GM23248 (cell line): Measurements from ENCODE around the gene ZNRF2.

ENCODE experiments used
- EZH2 ChIP-seq: fragments of 200-600 bp; sonication (generic); IDR thresholded peaks from 2 replicates; pipeline ENCODE4 v1.6.1; 2018; ENCODE audit warnings: antibody characterized with exemption, mild to moderate bottlenecking; ENCODE audit not compliant: insufficient read depth, poor library complexity, severe bottlenecking
- EZH2phosphoT487 ChIP-seq: fragments of 200-600 bp; sonication (generic); IDR thresholded peaks from 2 replicates; pipeline ENCODE4 v1.6.1; 2018; ENCODE audit warnings: antibody characterized with exemption, moderate library complexity, mild to moderate bottlenecking, low read depth; ENCODE audit not compliant: insufficient read depth

GRCh38 chr7:30367561-30367960 lies 83.2 kb downstream of the ZNRF2 start:
- TF ChIP-seq EZH2phosphoT487 (no peak), EZH2 (no peak)
